Prostate gland (tissue), 2 donors: ENCODE data around the gene PLSCR2.

Experiments used
- POLR2A ChIP-seq: fragments of 450-650 bp; IDR thresholded peaks from one replicate; pipeline ENCODE4 v1.6.1; 2016; ENCODE audit warnings: antibody characterized with exemption, mild to moderate bottlenecking
- POLR2AphosphoS5 ChIP-seq: sonication (generic); formaldehyde crosslinking; IDR thresholded peaks from one replicate; pipeline ENCODE4 v1.6.1; 2017; ENCODE audit warnings: antibody characterized with exemption
- TF ChIP-seq, protein P1 (sequence below), 4 experiments: fragments of 200-600 bp in 2 of 4; fragments of 450-650 bp in 2 of 4; sonication (generic) in 2 of 4; IDR thresholded peaks; 1 replicate in 3 of 4; 2 replicates in 1 of 4; pipeline ENCODE4 v1.5.1; 2016 to 2019; ENCODE audit warnings: antibody characterized with exemption in 4 of 4, mild to moderate bottlenecking in 2 of 4, moderate library complexity in 2 of 4

DNA sequence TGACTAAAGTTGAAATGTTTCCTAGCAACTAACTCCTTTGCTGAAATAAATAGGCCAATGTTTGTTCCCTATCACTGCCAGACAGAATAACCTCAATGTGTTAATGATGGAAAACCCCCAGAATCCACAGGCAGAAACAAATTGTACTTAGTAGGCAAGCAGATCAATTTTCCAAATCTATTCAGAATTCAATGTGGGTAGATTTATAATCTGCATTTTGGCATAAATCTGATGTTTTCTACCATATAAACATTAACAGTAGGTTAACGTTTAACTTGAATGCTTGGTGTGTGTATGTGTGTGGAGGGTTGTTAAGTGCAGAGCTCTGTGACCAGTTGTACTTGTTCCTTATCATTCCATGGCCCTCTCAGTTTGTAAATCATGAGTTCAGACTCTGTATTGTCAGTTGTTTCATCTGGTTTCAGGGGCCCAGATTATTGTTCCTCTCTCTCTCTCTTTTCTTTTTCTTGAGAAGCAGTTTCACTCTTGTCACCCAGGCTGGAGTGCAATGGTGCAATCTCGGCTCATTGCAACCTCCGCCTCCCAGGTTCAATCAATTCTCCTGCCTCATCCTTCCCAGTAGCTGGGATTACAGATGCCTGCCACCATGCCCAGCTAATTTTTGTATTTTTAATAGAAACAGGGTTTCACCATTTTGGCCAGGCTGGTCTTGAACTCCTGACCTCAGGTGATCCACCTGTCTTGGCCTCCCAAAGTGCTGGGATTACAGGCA is 42.2 kb upstream of the PLSCR2 start:
- TF ChIP-seq, protein P1, sequence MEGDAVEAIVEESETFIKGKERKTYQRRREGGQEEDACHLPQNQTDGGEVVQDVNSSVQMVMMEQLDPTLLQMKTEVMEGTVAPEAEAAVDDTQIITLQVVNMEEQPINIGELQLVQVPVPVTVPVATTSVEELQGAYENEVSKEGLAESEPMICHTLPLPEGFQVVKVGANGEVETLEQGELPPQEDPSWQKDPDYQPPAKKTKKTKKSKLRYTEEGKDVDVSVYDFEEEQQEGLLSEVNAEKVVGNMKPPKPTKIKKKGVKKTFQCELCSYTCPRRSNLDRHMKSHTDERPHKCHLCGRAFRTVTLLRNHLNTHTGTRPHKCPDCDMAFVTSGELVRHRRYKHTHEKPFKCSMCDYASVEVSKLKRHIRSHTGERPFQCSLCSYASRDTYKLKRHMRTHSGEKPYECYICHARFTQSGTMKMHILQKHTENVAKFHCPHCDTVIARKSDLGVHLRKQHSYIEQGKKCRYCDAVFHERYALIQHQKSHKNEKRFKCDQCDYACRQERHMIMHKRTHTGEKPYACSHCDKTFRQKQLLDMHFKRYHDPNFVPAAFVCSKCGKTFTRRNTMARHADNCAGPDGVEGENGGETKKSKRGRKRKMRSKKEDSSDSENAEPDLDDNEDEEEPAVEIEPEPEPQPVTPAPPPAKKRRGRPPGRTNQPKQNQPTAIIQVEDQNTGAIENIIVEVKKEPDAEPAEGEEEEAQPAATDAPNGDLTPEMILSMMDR (IDR thresholded peaks at IDR 0.05), result no peak
- TF ChIP-seq POLR2AphosphoS5 (no peak), POLR2A (no peak)
